ENCODE results near the gene FFAR3. TPM values are rescaled to one million over a fixed set of nuclear protein-coding genes. Genes with fewer than 3 reads are reported as not detected.

FFAR3 gene
- total RNA-seq, 2 donors from 2014 or later: 0.27 TPM; not detected in 1

GRCh38 chr19:35344511-35345031 lies 13.7 kb upstream of the FFAR3 start:
- H3K27ac ChIP-seq: no peak overlapping the region
- TF ChIP-seq CTCF (IDR thresholded peaks at IDR 0.05): no peak
- no peaks in the 10 kb centered on the region for H3K27me3 ChIP-seq
- no peak overlapping the region for H3K9ac ChIP-seq (ENCODE audit: low read depth in 2 of 2, low read length in 2 of 2)
- intact Hi-C loops (cut with DNase I): no loop called here
- DNase-seq: no peak
- H3K9me3 ChIP-seq: no peaks in the 10 kb centered on the region
- H3K4me3 ChIP-seq: no peak overlapping the region
- no peaks in the 10 kb centered on the region for H3K4me1 ChIP-seq
- H3K36me3 ChIP-seq: no peaks in the 10 kb centered on the region

- Histone ChIP-seq H3K9me3 (no peaks in the 10 kb centered on the region), H3K27me3 (no peaks in the 10 kb centered on the region), H3K9ac (ENCODE audit: low read depth in 2 of 2, low read length in 2 of 2) (no peak overlapping the region), H3K4me3 (no peak overlapping the region), H3K4me1 (no peaks in the 10 kb centered on the region), H3K36me3 (no peaks in the 10 kb centered on the region), H3K27ac (no peak overlapping the region)
- DNase-seq: no peak
- no peak for TF ChIP-seq CTCF (IDR thresholded peaks at IDR 0.05)
- intact Hi-C loops (cut with DNase I): no loop called here
Observed at GRCh38 chr19:35345671-35346111, 12.6 kb upstream of the FFAR3 start.

- intact Hi-C loops (cut with DNase I): no loop called here
- peak; percentile 42 for DNase-seq
- Histone ChIP-seq H3K4me3 (no peak overlapping the region), H3K27me3 (no peaks in the 10 kb centered on the region), H3K4me1 (no peaks in the 10 kb centered on the region), H3K9me3 (no peaks in the 10 kb centered on the region), H3K27ac (no peak overlapping the region), H3K9ac (ENCODE audit: low read depth in 2 of 2, low read length in 2 of 2) (no peak overlapping the region), H3K36me3 (no peaks in the 10 kb centered on the region)
- no peak for TF ChIP-seq CTCF (IDR thresholded peaks at IDR 0.05)
Observed at GRCh38 chr19:35346193-35347052, 11.8 kb upstream of the FFAR3 start.

GRCh38 chr19:35347171-35347929 lies 10.9 kb upstream of the FFAR3 start, which contains the start of gene FFAR1:
TSS of gene FFAR1 (plus strand) at chr19:35347902. CDS start at chr19:35351552, 3,650 bp downstream.
- Histone ChIP-seq H3K4me1 (no peaks in the 10 kb centered on the region), H3K27me3 (no peaks in the 10 kb centered on the region), H3K9ac (ENCODE audit: low read depth in 2 of 2, low read length in 2 of 2) (no peak within 1 kb of the TSS), H3K27ac (no peak within 1 kb of the TSS), H3K36me3 (no peaks in the 10 kb centered on the region), H3K9me3 (no peaks in the 10 kb centered on the region), H3K4me3 (no peak within 1 kb of the TSS)
- no peak for TF ChIP-seq CTCF (IDR thresholded peaks at IDR 0.05)
- DNase-seq: no peak
- intact Hi-C loops (cut with DNase I): no loop called here

GRCh38 chr19:35347930-35348298 lies 10.3 kb upstream of the FFAR3 start:
- Histone ChIP-seq H3K27me3 (no peaks in the 10 kb centered on the region), H3K4me1 (no peaks in the 10 kb centered on the region), H3K9me3 (no peaks in the 10 kb centered on the region), H3K9ac (ENCODE audit: low read depth in 2 of 2, low read length in 2 of 2) (no peak overlapping the region), H3K27ac (no peak overlapping the region), H3K4me3 (no peak overlapping the region), H3K36me3 (no peaks in the 10 kb centered on the region)
- DNase-seq: no peak
- intact Hi-C loops (cut with DNase I): no loop called here
- TF ChIP-seq CTCF (IDR thresholded peaks at IDR 0.05): no peak

All from colonic mucosa (tissue), 4 donors.